Type B pancreatic cell (in vitro differentiated cells): ENCODE results near the gene CD274. TPM values are rescaled to one million over a fixed set of nuclear protein-coding genes. Genes with fewer than 3 reads are reported as not detected.

Source experiments
- DNase-seq: peaks from one replicate; pipeline ENCODE4 v3.0.0; 2021; ENCODE audit warnings: mixed read lengths; ENCODE audit not compliant: unreplicated experiment; ENCODE audit errors: extremely low spot score
- H3K27ac Mint-ChIP-seq: 2 replicates; pipeline ENCODE4 v1.8.0; 2021; ENCODE audit warnings: mild to moderate bottlenecking, mixed read lengths
- H3K27me3 Mint-ChIP-seq: 2 replicates; pipeline ENCODE4 v1.8.0; 2021; ENCODE audit warnings: mixed read lengths
- H3K36me3 Mint-ChIP-seq: 2 replicates; pipeline ENCODE4 v1.8.0; 2021; ENCODE audit warnings: mixed read lengths
- H3K4me1 Mint-ChIP-seq: one replicate; pipeline ENCODE4 v1.8.0; 2021; ENCODE audit warnings: mixed read lengths; ENCODE audit not compliant: unreplicated experiment
- H3K4me3 Mint-ChIP-seq: 2 replicates; pipeline ENCODE4 v1.8.0; 2021; ENCODE audit warnings: mild to moderate bottlenecking, mixed read lengths
- H3K9me3 Mint-ChIP-seq: 2 replicates; pipeline ENCODE4 v1.8.0; 2021; ENCODE audit warnings: mixed read lengths
- CTCF ChIP-seq: fragments of 200-600 bp; sonication (generic); conservative IDR thresholded peaks from 2 replicates; pipeline ENCODE4 v1.5.0; 2021; ENCODE audit warnings: antibody characterized with exemption, mild to moderate bottlenecking
- total RNA-seq: library from RNA; stranded (reverse); gene quantifications from 2 replicates; pipeline ENCODE4 v1.2.1, GENCODE V29; 2021; ENCODE audit warnings: low replicate concordance

The CD274 gene
- total RNA-seq, 1 donor from 2014 or later: 1.2 TPM

GRCh38 chr9:5515261-5515650 is 64.9 kb downstream of the CD274 start:
- Mint-ChIP-seq H3K27ac (no peak overlapping the region), H3K27me3 (no peaks in the 10 kb centered on the region), H3K4me1 (no peaks in the 10 kb centered on the region), H3K9me3 (no peaks in the 10 kb centered on the region), H3K36me3 (no peaks in the 10 kb centered on the region), H3K4me3 (no peak overlapping the region)
- TF ChIP-seq CTCF: no peak
- no peak for DNase-seq

GRCh38 chr9:5516453-5517220 is 66.3 kb downstream of the CD274 start:
- Mint-ChIP-seq H3K27ac (no peak overlapping the region), H3K27me3 (no peaks in the 10 kb centered on the region), H3K9me3 (no peaks in the 10 kb centered on the region), H3K36me3 (no peaks in the 10 kb centered on the region), H3K4me3 (no peak overlapping the region), H3K4me1 (no peaks in the 10 kb centered on the region)
- no peak for DNase-seq
- no peak for TF ChIP-seq CTCF

GRCh38 chr9:5518171-5518936 is 68.0 kb downstream of the CD274 start:
- TF ChIP-seq CTCF: no peak
- Mint-ChIP-seq H3K36me3 (no peaks in the 10 kb centered on the region), H3K27me3 (peaks cover 4% of the 10 kb centered on the region)

GRCh38 chr9:5518937-5519319 is 68.6 kb downstream of the CD274 start:
- no peak for DNase-seq
- Mint-ChIP-seq H3K4me3 (no peak overlapping the region), H3K36me3 (no peaks in the 10 kb centered on the region), H3K27me3 (peaks cover 4% of the 10 kb centered on the region), H3K9me3 (no peaks in the 10 kb centered on the region), H3K4me1 (no peaks in the 10 kb centered on the region), H3K27ac (no peak overlapping the region)
- no peak for TF ChIP-seq CTCF

More at GRCh38 chr9:5518171-5518936, 68.0 kb downstream of the CD274 start:
- no peak for DNase-seq
- Mint-ChIP-seq H3K27ac (no peak overlapping the region), H3K4me1 (no peaks in the 10 kb centered on the region), H3K9me3 (no peaks in the 10 kb centered on the region), H3K4me3 (no peak overlapping the region)

Other genes starting within 250 kb of the CD274 start
- gene INSL4, start 219.1 kb upstream of the CD274 start, total RNA-seq: 0.29 TPM in 1 of 2 replicates, not detected in the other
- 1.5 TPM in 1 of 2 replicates, not detected in the other for gene RLN2, start 145.8 kb upstream of the CD274 start, total RNA-seq
- gene RLN1, start 110.7 kb upstream of the CD274 start, total RNA-seq: 0.41 and 1.9 TPM in 2 replicates
- 25.6 and 25.9 TPM in 2 replicates for gene PLGRKT, start 12.6 kb upstream of the CD274 start, total RNA-seq
- not detected in 2 replicates for gene PDCD1LG2, start 60.0 kb downstream of the CD274 start, total RNA-seq
- gene RIC1, start 178.6 kb downstream of the CD274 start, total RNA-seq: 25.1 and 26.6 TPM in 2 replicates